Endothelial cell of umbilical vein (primary cell): ENCODE measurements around the gene PHF2. TPM values are rescaled to one million over a fixed set of nuclear protein-coding genes. Genes with fewer than 3 reads are reported as not detected.

ENCODE experiments used
- BruUV-seq: library from RNA; stranded (reverse); fragments of 400-500 nt; replicated peaks from 2 replicates; lab custom pipeline; 2021; lab: Mats Ljungman, UMichigan
- CTCF ChIA-PET: fragments of 300-600, 350-600 bp; sonication (Branson Sonifier 250); formaldehyde crosslinking; loops from one replicate; lab custom pipeline; 2021; ENCODE audit warnings: antibody characterized with exemption, inconsistent platforms; lab: Charles Lee
- POLR2A ChIA-PET: fragments of 300-600, 350-600 bp; sonication (Branson Sonifier 250); formaldehyde crosslinking; loops from one replicate; lab custom pipeline; 2021; ENCODE audit warnings: antibody characterized with exemption, inconsistent platforms; lab: Charles Lee
- DNase-seq: peaks from one replicate; pipeline ENCODE4 v3.0.0-alpha.2; 2011; ENCODE audit warnings: low read depth, low spot score
- FAIRE-seq: peaks from 2 replicates; lab custom pipeline; 2011; peaks lifted over from hg19 to GRCh38; lab: Jason Lieb, UNC
- H2AFZ ChIP-seq: 2 replicates; pipeline ENCODE4 v1.6.0; 2012; ENCODE audit warnings: low read depth, low read length, control low read depth, inconsistent platforms
- H3K27ac ChIP-seq: 2 replicates; pipeline ENCODE4 v1.5.1; 2011; ENCODE audit warnings: low read depth, mild to moderate bottlenecking, control low read depth, low read length, moderate library complexity; ENCODE audit not compliant: insufficient read depth
- H3K27me3 ChIP-seq, 2 experiments: 2 replicates each; pipeline versions ENCODE4 v1.6.0 to v1.6.1; 2011; ENCODE audit warnings: low read length in 2 of 2, mixed read lengths in 1 of 2; ENCODE audit not compliant: control insufficient read depth in 2 of 2, insufficient read depth in 2 of 2
- H3K36me3 ChIP-seq, 2 experiments: 2 replicates in 1 of 2; 3 replicates in 1 of 2; pipeline ENCODE4 v1.5.1; 2011; ENCODE audit warnings: low read length in 2 of 2, mild to moderate bottlenecking in 1 of 2, moderate library complexity in 1 of 2; ENCODE audit not compliant: control insufficient read depth in 2 of 2, insufficient read depth in 2 of 2; ENCODE audit errors: extremely low read depth in 1 of 2
- H3K4me1 ChIP-seq: 3 replicates; pipeline ENCODE4 v1.5.1; 2011; ENCODE audit warnings: mild to moderate bottlenecking, low read length; ENCODE audit not compliant: control insufficient read depth, insufficient read depth; ENCODE audit errors: extremely low read depth
- H3K4me2 ChIP-seq: 2 replicates; pipeline ENCODE4 v1.6.1; 2011; ENCODE audit warnings: low read length, control low read depth, mixed read lengths; ENCODE audit not compliant: insufficient read depth
- H3K4me3 ChIP-seq, 3 experiments: fragments of 200-600 bp in 1 of 3; sonication (generic), shearing (Covaris generic) in 1 of 3; replicated peaks in 1 of 3; 2 replicates each; pipeline ENCODE4 v1.5.1; 2011 to 2016; ENCODE audit warnings: control low read depth in 3 of 3, low read length in 3 of 3, mild to moderate bottlenecking in 2 of 3, inconsistent platforms in 1 of 3, low read depth in 1 of 3, moderate library complexity in 1 of 3; ENCODE audit not compliant: insufficient read depth in 1 of 3
- H3K79me2 ChIP-seq: 2 replicates; pipeline ENCODE4 v1.6.0; 2012; ENCODE audit warnings: low read length, inconsistent platforms; ENCODE audit not compliant: control insufficient read depth, insufficient read depth
- H3K9ac ChIP-seq: replicated peaks from 2 replicates; pipeline ENCODE3; 2011; ENCODE audit warnings: low read length, control low read depth; ENCODE audit not compliant: insufficient read depth; ENCODE audit errors: extremely low read depth
- H3K9me1 ChIP-seq: replicated peaks from 3 replicates; pipeline ENCODE4 v1.6.0; 2011; ENCODE audit warnings: mild to moderate bottlenecking, low read length; ENCODE audit not compliant: control insufficient read depth, insufficient read depth; ENCODE audit errors: extremely low read depth
- H3K9me3 ChIP-seq: replicated peaks from 2 replicates; pipeline ENCODE4 v1.5.1; 2012; ENCODE audit warnings: low read length, inconsistent platforms; ENCODE audit not compliant: control insufficient read depth, insufficient read depth
- H4K20me1 ChIP-seq: replicated peaks from 2 replicates; pipeline ENCODE3; 2011; ENCODE audit warnings: mild to moderate bottlenecking, low read length; ENCODE audit not compliant: control insufficient read depth, insufficient read depth; ENCODE audit errors: extremely low read depth
- CTCF ChIP-seq, 2 donors: IDR thresholded peaks; 1 replicate in 1 of 2; 2 replicates in 1 of 2; pipeline ENCODE4 v1.5.1; 2011; ENCODE audit warnings: low read length in 2 of 2, mild to moderate bottlenecking in 2 of 2, moderate library complexity in 2 of 2, control low read depth in 1 of 2, inconsistent platforms in 1 of 2, low read depth in 1 of 2; ENCODE audit not compliant: insufficient read depth in 1 of 2; ENCODE audit errors: extremely low read depth in 1 of 2
- EZH2 ChIP-seq: IDR thresholded peaks from 2 replicates; pipeline ENCODE4 v1.6.1; 2012; ENCODE audit warnings: borderline replicate concordance, low read depth, mild to moderate bottlenecking, moderate library complexity, low read length, inconsistent platforms; ENCODE audit not compliant: severe bottlenecking
- FOS ChIP-seq: IDR thresholded peaks from 2 replicates; pipeline ENCODE4 v1.6.1; 2011; ENCODE audit warnings: mild to moderate bottlenecking, low read length, moderate library complexity, borderline replicate concordance; ENCODE audit not compliant: insufficient read depth
- GATA2 ChIP-seq: IDR thresholded peaks from 2 replicates; pipeline ENCODE4 v1.7.0; 2011; ENCODE audit warnings: low read depth, mild to moderate bottlenecking, moderate library complexity, mixed read lengths, low read length; ENCODE audit not compliant: insufficient read length, insufficient read depth
- JUN ChIP-seq: IDR thresholded peaks from 2 replicates; pipeline ENCODE4 v1.6.1; 2011; ENCODE audit warnings: borderline replicate concordance, low read depth; ENCODE audit not compliant: insufficient read length, insufficient read depth
- MAX ChIP-seq: IDR thresholded peaks from 2 replicates; pipeline ENCODE4 v1.6.1; 2011; ENCODE audit not compliant: insufficient read depth, insufficient read length
- MYC ChIP-seq: IDR thresholded peaks from one replicate; pipeline ENCODE4 v1.6.1; 2011; ENCODE audit warnings: mild to moderate bottlenecking, low read depth, low read length
- POLR2A ChIP-seq: IDR thresholded peaks from 2 replicates; pipeline ENCODE4 v1.6.1; 2012; ENCODE audit warnings: low read depth, mild to moderate bottlenecking, control low read depth, low read length
- POLR2AphosphoS5 ChIP-seq: IDR thresholded peaks from 2 replicates; pipeline ENCODE4 v1.6.1; 2012; ENCODE audit warnings: low read depth, mild to moderate bottlenecking, control low read depth, low read length, moderate library complexity; ENCODE audit not compliant: insufficient read depth
- dilution Hi-C: fragments of 300-500 bp; cut with MboI; formaldehyde crosslinking; loops from one replicate; pipeline ENCODE4 v1.15.0; 2019; ENCODE audit warnings: low sequenced_read_pairs; ENCODE audit not compliant: extremely low pct_ligation_motif_present
- intact Hi-C: fragments of 100-400 bp; cut with micrococcal nuclease; formaldehyde crosslinking; loops from one replicate; pipeline ENCODE4 v1.10.0; 2022
- polyA plus RNA-seq, 4 experiments: library from polyadenylated mRNA; depleted of rRNA in 3 of 4; stranded (reverse) in 3 of 4; unstranded in 1 of 4; fragments of >200 nt; gene quantifications; 2 replicates each; pipeline versions ENCODE4 v1.2.1 to v1.2.3, GENCODE V29; 2011 to 2012; ENCODE audit warnings: missing spikeins in 1 of 4
- total RNA-seq: library from RNA; stranded (reverse); gene quantifications from 2 replicates; pipeline ENCODE4 v1.2.3, GENCODE V29; 2021

The PHF2 gene
- total and polyA plus RNA-seq, 2 donors (not counting 3 experiments of a cell fraction or from before 2014, with no cell fraction given): 9.8 to 22.5 TPM

- Histone ChIP-seq H3K9me1 (no peaks in the 10 kb centered on the region), H3K9ac (no peak overlapping the region), H4K20me1 (no peaks in the 10 kb centered on the region), H3K36me3 (peaks cover 3 to 16% of the 10 kb centered on the region in 2 experiments), H3K4me1 (no peaks in the 10 kb centered on the region), H2AFZ (no peak overlapping the region), H3K27ac (no peak overlapping the region), H3K4me3 (no peak overlapping the region), H3K9me3 (no peaks in the 10 kb centered on the region), H3K27me3 (no peaks in the 10 kb centered on the region), H3K79me2 (no peaks in the 10 kb centered on the region), H3K4me2 (no peak overlapping the region)
- DNase-seq (no peak), FAIRE-seq (no peak)
- ChIA-PET POLR2A (no interaction called here), CTCF (no interaction called here)
- intact Hi-C loops: no loop called here
- dilution Hi-C loops: no loop called here
- no TSS peak for BruUV-seq
- TF ChIP-seq POLR2AphosphoS5 (no peak), EZH2 (no peak), CTCF (IDR thresholded peaks at IDR 0.05; ENCODE audit: extremely low read depth in 1 of 2, insufficient read depth in 1 of 2, low read depth in 1 of 2, low read length in 2 of 2) (no peak), JUN (no peak), MYC (no peak), MAX (no peak), FOS (no peak), POLR2A (no peak), GATA2 (no peak)
These were observed 68.2 kb downstream of the PHF2 start for GRCh38 chr9:93644397-93645088.
